ENCODE data around the gene RIN3. TPM values are rescaled to one million over a fixed set of nuclear protein-coding genes. Genes with fewer than 3 reads are reported as not detected.

RIN3 gene
- 1.9 and 6.9 TPM in 2 replicates for total RNA-seq

GRCh38 chr14:92513204-92513965 is at the start of gene RIN3:
RIN3 (plus strand) TSS chr14:92513781; CDS start chr14:92513933, 152 bp downstream.

Other genes with a start within 250 kb of the RIN3 start
- gene SLC24A4, start 190.6 kb upstream of the RIN3 start, total RNA-seq: not detected in 2 replicates
- gene LGMN, start 234.8 kb downstream of the RIN3 start, total RNA-seq: 77.6 and 104 TPM in 2 replicates